GM12874 (cell line): ENCODE data around the gene C13orf46.

Experiments used
- CTCF ChIP-seq: IDR thresholded peaks from 2 replicates; pipeline ENCODE4 v1.5.1; 2011; ENCODE audit warnings: low read depth, mild to moderate bottlenecking, control low read depth, low read length, moderate library complexity; ENCODE audit not compliant: insufficient read depth

Gene C13orf46

GRCh38 chr13:113939129-113939943 is 34.5 kb downstream of the C13orf46 start:
- TF ChIP-seq CTCF = no peak

GRCh38 chr13:113938716-113939115 is 35.2 kb downstream of the C13orf46 start:
- no peak for TF ChIP-seq CTCF

GRCh38 chr13:113938246-113938645 is 35.6 kb downstream of the C13orf46 start:
- no peak for TF ChIP-seq CTCF

- no peak for TF ChIP-seq CTCF
Observed at GRCh38 chr13:113937527-113938180, 36.2 kb downstream of the C13orf46 start.

DNA sequence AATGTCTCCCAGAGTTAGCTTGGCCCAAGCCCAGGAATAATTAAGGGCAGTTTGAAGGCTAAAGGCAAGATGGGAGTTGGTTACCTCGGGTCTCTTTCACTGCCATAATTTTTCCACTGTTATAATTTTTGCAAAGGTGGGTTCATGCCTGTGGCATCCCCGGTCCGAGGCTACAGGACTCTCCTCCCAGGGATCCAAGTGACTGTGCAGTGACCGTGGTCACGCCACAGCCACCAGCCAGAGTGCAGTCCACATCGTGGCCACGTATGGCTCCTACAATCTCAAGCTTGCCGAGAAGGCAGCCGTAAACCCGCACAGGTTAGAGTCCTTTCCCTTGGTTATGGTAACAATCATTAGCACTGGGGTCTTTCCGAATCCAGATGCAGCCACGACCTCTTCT is 36.8 kb downstream of the C13orf46 start:
- no peak for TF ChIP-seq CTCF

DNA sequence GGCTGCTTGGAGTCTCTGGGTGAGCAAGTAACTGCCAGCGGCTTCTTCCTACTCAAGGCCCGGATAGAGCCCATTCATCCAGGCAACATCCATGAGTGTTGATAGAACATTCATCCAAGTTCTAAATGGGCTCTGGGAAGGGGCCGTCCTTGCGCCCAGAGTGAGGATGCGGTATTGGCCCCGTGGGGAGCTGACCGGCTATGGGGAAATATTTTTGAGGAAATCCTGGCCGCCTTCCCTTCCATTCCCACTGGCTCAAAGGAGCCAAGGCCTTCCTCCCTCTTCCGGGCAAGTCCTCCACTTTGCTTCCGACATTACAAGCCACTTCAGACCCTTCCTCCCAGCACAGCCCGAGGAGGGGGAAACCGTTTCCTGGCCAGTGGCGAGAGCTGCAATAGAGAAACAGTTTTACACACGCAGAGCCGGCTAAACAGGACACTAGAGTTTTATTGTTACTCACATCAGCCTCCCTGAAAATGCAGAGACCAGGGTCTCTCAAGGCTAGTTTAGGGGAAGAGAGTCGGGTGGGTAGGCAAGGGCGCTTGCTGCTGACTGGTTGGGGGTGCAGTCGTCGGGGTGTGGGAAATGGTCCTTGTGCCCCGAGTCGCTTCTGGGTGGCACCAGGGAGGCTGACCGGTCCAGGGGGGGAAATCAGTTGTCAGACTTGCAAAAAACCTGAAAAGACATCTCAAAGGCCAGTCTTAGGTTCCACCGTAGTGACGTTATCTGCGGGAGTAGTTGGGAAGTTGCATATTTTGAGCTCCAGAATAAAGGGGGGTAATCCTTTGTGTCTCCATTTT is 37.5 kb downstream of the C13orf46 start:
- no peak for TF ChIP-seq CTCF

DNA sequence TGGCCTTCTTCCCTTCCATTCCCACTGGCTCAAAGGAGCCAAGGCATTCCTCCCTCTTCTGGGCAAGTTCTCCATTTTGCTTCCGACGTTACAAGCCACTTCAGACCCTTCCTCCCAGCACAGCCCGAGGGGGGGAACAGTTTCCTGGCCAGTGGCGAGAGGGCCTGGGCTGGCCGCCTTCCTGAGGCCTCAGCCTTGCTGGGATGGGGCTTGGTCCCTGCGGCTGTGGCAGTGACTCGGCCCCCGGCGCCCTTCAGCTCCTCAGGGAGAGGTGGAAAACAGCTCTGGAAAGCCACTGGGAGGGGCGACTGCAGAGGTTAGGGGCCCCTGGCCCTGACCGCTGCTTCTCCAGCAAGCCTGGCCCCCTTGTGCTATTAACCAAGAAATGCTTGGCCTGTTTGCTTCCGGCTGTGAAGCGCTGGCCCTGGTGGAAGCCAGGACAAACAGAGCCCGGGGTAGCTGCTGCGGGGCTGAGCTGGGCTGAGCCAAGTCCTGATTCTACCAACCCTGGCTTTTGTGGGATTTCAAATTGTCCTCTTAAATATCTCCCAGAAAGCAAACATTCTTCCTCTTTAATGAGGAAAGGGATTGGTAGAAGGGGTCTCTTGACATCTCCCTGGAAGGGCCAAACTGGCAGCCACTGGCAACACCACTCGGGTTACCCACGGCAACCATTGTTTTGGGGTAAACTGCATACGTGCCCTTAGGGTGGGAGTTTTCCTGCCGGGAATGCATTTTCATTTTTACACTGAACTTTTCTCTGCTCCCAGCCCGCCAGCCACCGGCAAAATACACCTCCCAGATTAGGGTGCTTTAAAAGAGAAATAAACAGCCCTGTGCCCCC is 38.7 kb downstream of the C13orf46 start:
- TF ChIP-seq CTCF = no peak
